ENCODE results near the gene AKAP13. TPM values are rescaled to one million over a fixed set of nuclear protein-coding genes. Genes with fewer than 3 reads are reported as not detected.

AKAP13 gene
- total and polyA plus RNA-seq, 2 of the 8 experiments (the other 6 are each of a cell fraction or from before 2014, with no cell fraction given) = 14.0 to 46.2 TPM

DNA sequence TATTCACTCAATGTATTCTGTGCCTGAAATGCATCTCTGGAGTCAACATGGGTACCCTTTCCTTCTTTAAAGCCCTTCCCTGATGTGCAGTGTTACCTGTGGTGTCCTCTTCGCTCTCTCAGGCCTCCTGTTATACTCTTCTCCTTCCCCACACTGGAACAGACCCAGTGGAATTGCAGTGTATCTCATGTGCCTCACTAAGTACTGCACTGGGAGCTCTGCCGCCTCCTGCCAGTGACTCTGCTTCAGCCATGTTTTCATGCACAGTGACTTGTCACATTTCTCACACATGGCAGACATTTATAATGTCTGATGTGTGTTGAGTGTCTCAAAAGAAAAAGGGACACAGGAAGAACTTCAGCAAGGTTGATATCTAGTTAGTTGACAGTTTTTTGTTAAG lies 223.3 kb downstream of the AKAP13 start:
- WGBS, 2 experiments (ENCODE audit: extremely low coverage in 1 of 2, insufficient coverage in 1 of 2, insufficient read length in 1 of 2, insufficient replicate concordance in 2 of 2, low coverage in 1 of 2, low lambda C conversion rate in 2 of 2, missing lambda C conversion rate in 1 of 2) = 89% methylated on average over 2 of the region's 2 CpGs; no CpG with 5 or more reads in 1 of the 2 experiments
- no peak overlapping the region for H2AFZ ChIP-seq (ENCODE audit: low read length)
- no peak overlapping the region for H2AK5ac ChIP-seq (ENCODE audit: low read depth, low read length)
- H3K14ac ChIP-seq (ENCODE audit: insufficient read length) = no peak overlapping the region
- H2BK20ac ChIP-seq (ENCODE audit: low read length) = no peak overlapping the region
- no peak overlapping the region for H3K9ac ChIP-seq (replicated peaks in 1 of 4; ENCODE audit: extremely low read depth in 1 of 4, low read depth in 3 of 4, low read length in 3 of 4)
- H3K4me3 ChIP-seq (ENCODE audit: extremely low read depth in 1 of 4, insufficient read depth in 2 of 4, low read depth in 3 of 4, low read length in 4 of 4) = no peak overlapping the region
- H3K4me2 ChIP-seq (ENCODE audit: insufficient read depth in 1 of 2, low read depth in 2 of 2, low read length in 2 of 2) = no peak overlapping the region
- H3K4me1 ChIP-seq (replicated peaks in 1 of 4; ENCODE audit: control insufficient read depth in 3 of 4, insufficient read depth in 4 of 4, low read length in 3 of 4) = peaks cover 0 to 4% (median 0%) of the 10 kb centered on the region in 4 experiments; a peak in 1 of 7 replicates
- H3K56ac ChIP-seq (replicated peaks; ENCODE audit: insufficient read length, low read depth, low read length) = no peak overlapping the region
- ChIA-PET POLR2A (ENCODE audit: partially characterized antibody) (no interaction called here), CTCF (ENCODE audit: partially characterized antibody) (interaction anchor here (0.9 to 2.4 kb wide), 5 partner anchors 11 to 273 kb away, joined by 3 to 9 read pairs (median 3); no protein-coding TSS in a partner anchor)
- H3K27me3 ChIP-seq (replicated peaks in 1 of 4; ENCODE audit: control insufficient read depth in 3 of 4, extremely low read depth in 1 of 4, insufficient read depth in 3 of 4, low read length in 3 of 4) = no peaks in the 10 kb centered on the region
- H3K9me3 ChIP-seq (ENCODE audit: insufficient read depth in 2 of 2, low read depth in 1 of 2, low read length in 1 of 2) = no peaks in the 10 kb centered on the region
- no peak overlapping the region for H2BK15ac ChIP-seq (ENCODE audit: low read length)
- H2BK120ac ChIP-seq (replicated peaks; ENCODE audit: low read depth, low read length) = no peak overlapping the region
- H3K23me2 ChIP-seq (ENCODE audit: low read depth, low read length) = no peaks in the 10 kb centered on the region; the same call in 1 of the 2 replicates
- no peak overlapping the region for H2BK5ac ChIP-seq (ENCODE audit: low read depth, low read length)
- H3K79me1 ChIP-seq (ENCODE audit: low read depth, low read length) = no peaks in the 10 kb centered on the region
- H4K20me1 ChIP-seq (replicated peaks in 1 of 2; ENCODE audit: control insufficient read depth in 1 of 2, insufficient read depth in 2 of 2, low read length in 2 of 2) = no peaks in the 10 kb centered on the region
- H4K5ac ChIP-seq (ENCODE audit: insufficient read length, low read depth, low read length) = no peak overlapping the region
- H4K8ac ChIP-seq (ENCODE audit: extremely low read depth, insufficient read depth, low read length) = no peak overlapping the region
- H3K36me3 ChIP-seq (ENCODE audit: control insufficient read depth in 2 of 4, insufficient read depth in 4 of 4, low read length in 3 of 4) = no peaks in the 10 kb centered on the region; a peak in 1 of 8 replicates
- no peak overlapping the region for H4K91ac ChIP-seq (replicated peaks; ENCODE audit: insufficient read length, low read length)
- H3K27ac ChIP-seq (ENCODE audit: low read depth, low read length) = no peak overlapping the region
- H3K4ac ChIP-seq (replicated peaks; ENCODE audit: insufficient read length, low read depth, low read length) = no peak overlapping the region
- no peak overlapping the region for H3K23ac ChIP-seq (ENCODE audit: insufficient read length)
- no peak overlapping the region for H2BK12ac ChIP-seq (ENCODE audit: low read depth, low read length)
- H3K18ac ChIP-seq (ENCODE audit: extremely low read depth, low read length) = no peak overlapping the region
- DNase-seq (ENCODE audit: low read depth in 1 of 2, low spot score in 2 of 2) (no peak), FAIRE-seq (no peak)
- no peaks in the 10 kb centered on the region for H3K79me2 ChIP-seq (ENCODE audit: control insufficient read depth in 1 of 2, insufficient read depth in 2 of 2, low read length in 2 of 2)

All from H1 (cell line).